DMS 273 (cell line): ENCODE data around the gene MFN2.
A peak's percentile ranks its signal among the peaks of the same experiment; 100 is the strongest.

Experiments
- DNase-seq: peaks from one replicate; lab custom pipeline; 2025; ENCODE audit not compliant: unreplicated experiment; lab: John Stamatoyannopoulos, UW

MFN2 gene

GRCh38 chr1:12046749-12047119, 66.5 kb downstream of the MFN2 start:
- DNase-seq, result no peak

- DNase-seq, result no peak
Measured at GRCh38 chr1:12047120-12047876, 67.1 kb downstream of the MFN2 start.

- DNase-seq, result no peak
Measured at GRCh38 chr1:12048372-12048771, 68.1 kb downstream of the MFN2 start.

GRCh38 chr1:12049616-12050015, 69.4 kb downstream of the MFN2 start:
- no peak for DNase-seq

- no peak for DNase-seq
Measured at GRCh38 chr1:12051361-12051760, 71.1 kb downstream of the MFN2 start.

- peak; percentile 53 for DNase-seq
Measured at GRCh38 chr1:12052008-12052573, 71.8 kb downstream of the MFN2 start.

GRCh38 chr1:12052997-12053686, 72.9 kb downstream of the MFN2 start:
- DNase-seq, result peak; percentile 38

GRCh38 chr1:12053752-12054548, 73.7 kb downstream of the MFN2 start:
- no peak for DNase-seq

GRCh38 chr1:12055259-12055658, 75.0 kb downstream of the MFN2 start:
- DNase-seq, result no peak

GRCh38 chr1:12056331-12056841, 76.1 kb downstream of the MFN2 start:
- no peak for DNase-seq

GRCh38 chr1:12057382-12057781, 77.1 kb downstream of the MFN2 start:
- DNase-seq, result no peak

- DNase-seq, result no peak
Measured at GRCh38 chr1:12057940-12058687, 77.9 kb downstream of the MFN2 start.

- no peak for DNase-seq
Measured at GRCh38 chr1:12059226-12059625, 79.0 kb downstream of the MFN2 start.

GRCh38 chr1:12059722-12060464, 79.6 kb downstream of the MFN2 start:
- DNase-seq, result peak; percentile 22

- DNase-seq, result no peak
Measured at GRCh38 chr1:12060500-12060899, 80.3 kb downstream of the MFN2 start.
